Measurements from ENCODE around the gene ATP7B.
"Not testable (repeated sequence)": the region's sequence is repeated elsewhere in the genome, so short reads cannot be mapped to it uniquely, and the experiment has no call there.

Gene ATP7B

GRCh38 chr13:52006523-52007245 lies 4.6 kb downstream of the ATP7B start:
- DNase-seq (ENCODE audit: low read depth in 2 of 2): no peak

GRCh38 chr13:52005841-52006522 lies 5.3 kb downstream of the ATP7B start:
- DNase-seq (ENCODE audit: low read depth in 2 of 2): no peak

GRCh38 chr13:52004511-52005170 lies 6.6 kb downstream of the ATP7B start:
- DNase-seq (ENCODE audit: low read depth in 2 of 2): no peak

- DNase-seq (ENCODE audit: low read depth in 2 of 2): no peak
Measured at GRCh38 chr13:52003541-52003940, 7.7 kb downstream of the ATP7B start.

GRCh38 chr13:52002361-52002760 lies 8.9 kb downstream of the ATP7B start:
- no peak for DNase-seq (ENCODE audit: low read depth in 2 of 2)

- DNase-seq (ENCODE audit: low read depth in 2 of 2): no peak
Measured at GRCh38 chr13:52001120-52001731, 10.0 kb downstream of the ATP7B start.

- no peak for DNase-seq (ENCODE audit: low read depth in 2 of 2)
Measured at GRCh38 chr13:51999921-52000320, 11.3 kb downstream of the ATP7B start.

GRCh38 chr13:51999510-51999911 lies 11.7 kb downstream of the ATP7B start:
- DNase-seq (ENCODE audit: low read depth in 2 of 2): no peak

GRCh38 chr13:51998723-51999509 lies 12.3 kb downstream of the ATP7B start:
- DNase-seq (ENCODE audit: low read depth in 2 of 2): no peak

GRCh38 chr13:51997641-51998330 lies 13.5 kb downstream of the ATP7B start:
- DNase-seq (ENCODE audit: low read depth in 2 of 2): no peak

GRCh38 chr13:51997186-51997585 lies 14.1 kb downstream of the ATP7B start:
- DNase-seq (ENCODE audit: low read depth in 2 of 2): no peak

GRCh38 chr13:51996641-51997040 lies 14.6 kb downstream of the ATP7B start:
- no peak for DNase-seq (ENCODE audit: low read depth in 2 of 2)

GRCh38 chr13:51995677-51996551 lies 15.3 kb downstream of the ATP7B start:
- no peak for DNase-seq (ENCODE audit: low read depth in 2 of 2)

GRCh38 chr13:51993713-51994112 lies 17.5 kb downstream of the ATP7B start:
- no peak for DNase-seq (ENCODE audit: low read depth in 2 of 2)

- DNase-seq (ENCODE audit: low read depth in 2 of 2): no peak
Measured at GRCh38 chr13:51988988-51989618, 22.1 kb downstream of the ATP7B start.

- not testable (repeated sequence) for DNase-seq (ENCODE audit: low read depth in 2 of 2)
Measured at GRCh38 chr13:51984904-51985303, 26.3 kb downstream of the ATP7B start.

- DNase-seq (ENCODE audit: low read depth in 2 of 2): not testable (repeated sequence)
Measured at GRCh38 chr13:51983292-51983691, 28.0 kb downstream of the ATP7B start.

GRCh38 chr13:51981355-51981754 lies 29.9 kb downstream of the ATP7B start:
- DNase-seq (ENCODE audit: low read depth in 2 of 2): no peak

GRCh38 chr13:51980908-51981307 lies 30.3 kb downstream of the ATP7B start:
- no peak for DNase-seq (ENCODE audit: low read depth in 2 of 2)

Data from activated CD8-positive, alpha-beta memory T cell treated with anti-CD3 and anti-CD28 coated beads for 4 hours (primary cell).